GM15510 (cell line): ENCODE data around the gene RASSF3.

Experiments
- POLR2A ChIP-seq: IDR thresholded peaks from 3 replicates; pipeline ENCODE4 v1.6.1; 2011; ENCODE audit warnings: borderline replicate concordance; ENCODE audit not compliant: insufficient read length; ENCODE audit errors: extremely low read depth

The RASSF3 gene

DNA sequence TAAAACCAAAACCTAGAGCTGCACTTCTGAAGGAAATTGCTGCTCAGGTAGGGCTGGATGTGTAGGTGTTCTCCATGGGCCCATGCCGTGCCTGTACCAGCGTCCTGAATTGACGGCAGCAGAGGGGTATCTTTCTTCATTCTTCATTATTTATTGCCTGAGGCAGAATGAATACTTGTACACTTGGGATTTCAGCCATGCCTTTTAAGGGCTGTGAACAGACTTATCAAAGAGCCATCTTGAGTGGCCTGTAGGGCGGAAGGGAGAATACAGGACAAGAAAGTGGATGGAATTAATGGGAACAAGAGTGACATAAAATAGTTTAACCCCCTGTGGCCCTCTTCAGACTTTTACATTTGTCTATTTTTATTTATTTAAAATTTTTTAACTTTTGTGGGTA lies 61.4 kb downstream of the RASSF3 start:
- TF ChIP-seq POLR2A: no peak

DNA sequence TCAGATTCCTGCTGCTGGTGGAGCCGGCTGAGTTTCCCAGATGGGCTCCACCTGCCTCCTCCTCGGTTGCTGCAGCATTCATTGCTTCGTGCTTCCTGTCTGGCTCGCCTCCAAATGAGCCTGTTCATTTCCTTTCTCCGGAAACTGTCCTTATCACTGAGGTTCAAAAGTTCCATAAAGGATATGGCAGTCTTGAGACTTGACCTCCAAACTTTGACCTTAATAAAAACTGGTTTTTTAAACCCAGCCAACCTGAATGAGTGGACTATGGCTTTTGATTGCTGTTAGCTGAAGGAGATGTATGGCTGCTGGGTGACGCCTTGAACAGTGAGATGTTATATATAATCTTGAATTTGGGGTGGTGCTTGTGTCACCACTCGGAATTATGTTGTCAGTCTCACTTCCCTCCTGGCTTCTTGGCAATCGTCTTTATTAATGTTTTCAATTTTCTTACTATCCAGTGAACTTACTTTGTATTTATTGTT lies 62.7 kb downstream of the RASSF3 start:
- TF ChIP-seq POLR2A: no peak

DNA sequence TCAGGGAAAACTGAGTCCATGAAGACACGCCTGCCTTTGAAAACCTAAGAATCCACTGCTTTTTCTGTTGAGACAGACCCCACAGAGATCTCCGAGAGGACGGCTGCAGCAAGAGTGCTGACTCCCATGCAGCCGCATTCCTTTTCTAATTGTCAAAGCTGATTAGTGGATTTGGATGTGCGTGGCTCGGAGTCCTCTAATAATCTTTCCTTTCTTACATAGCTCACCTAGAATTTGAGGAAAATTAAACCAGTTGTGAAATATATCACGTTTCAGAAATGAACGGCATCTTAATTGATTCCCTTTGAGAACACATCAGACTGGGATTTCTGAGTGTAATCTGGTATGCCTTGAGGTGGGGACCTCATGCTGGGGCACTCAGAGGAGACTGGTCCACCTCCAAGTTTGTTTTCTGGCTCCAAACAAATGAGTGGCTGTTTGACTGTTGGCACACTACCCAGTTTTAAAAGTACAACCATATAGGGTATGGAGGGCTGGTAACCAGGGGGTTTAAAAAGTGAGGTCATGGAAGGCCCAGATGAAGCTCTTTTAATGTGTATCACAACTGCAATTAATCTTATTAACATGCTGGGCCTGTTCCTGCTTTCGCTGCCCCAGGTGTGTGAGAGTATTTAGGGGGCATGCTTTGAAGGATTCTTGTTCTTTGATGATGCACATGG lies 63.3 kb downstream of the RASSF3 start:
- no peak for TF ChIP-seq POLR2A

DNA sequence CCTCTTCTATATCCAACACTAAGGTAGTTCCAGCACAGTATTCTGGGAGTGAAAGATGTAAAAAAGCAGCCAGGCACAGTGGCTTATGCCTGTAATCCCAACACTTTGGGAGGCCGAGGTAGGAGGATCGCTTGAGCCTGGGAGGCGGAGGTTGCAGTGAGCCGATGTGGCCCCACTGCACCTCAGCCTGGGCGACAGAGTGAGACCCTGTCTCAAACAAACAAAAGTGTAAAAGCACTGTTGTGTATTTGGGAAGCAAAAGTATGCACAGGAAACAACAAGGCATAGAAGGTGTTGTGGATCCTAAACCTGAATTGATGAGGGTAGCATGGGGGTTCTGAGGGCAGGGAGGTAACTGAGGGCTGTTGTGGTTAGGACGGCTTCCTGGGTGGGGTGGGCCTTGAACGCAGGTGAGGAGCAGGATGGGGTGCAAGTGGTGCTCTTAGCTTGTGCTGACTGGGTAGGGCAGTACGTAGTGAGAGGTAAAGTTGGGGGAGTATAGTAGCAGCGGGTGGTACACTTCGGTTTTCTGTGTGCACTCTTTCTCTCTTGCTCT lies 64.2 kb downstream of the RASSF3 start:
- TF ChIP-seq POLR2A: no peak

DNA sequence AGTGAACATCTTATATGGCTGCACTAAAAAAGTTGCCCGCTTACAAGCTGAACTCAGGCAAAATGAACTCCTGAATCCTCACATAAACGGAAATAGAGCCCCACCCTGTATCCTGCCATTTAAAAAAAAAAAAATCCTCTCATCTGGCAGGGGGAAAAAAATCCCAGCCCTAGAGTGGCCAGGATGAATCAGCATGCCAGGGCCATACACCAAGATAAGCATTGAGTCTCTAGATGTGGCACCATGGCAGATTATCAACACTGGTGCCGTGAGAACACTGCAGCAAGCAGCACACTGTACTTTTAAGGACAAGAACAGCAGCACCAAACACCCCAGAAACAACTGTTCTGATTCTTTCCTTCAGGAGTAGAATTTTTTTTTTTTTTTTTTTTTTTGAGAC lies 65.5 kb downstream of the RASSF3 start:
- no peak for TF ChIP-seq POLR2A

DNA sequence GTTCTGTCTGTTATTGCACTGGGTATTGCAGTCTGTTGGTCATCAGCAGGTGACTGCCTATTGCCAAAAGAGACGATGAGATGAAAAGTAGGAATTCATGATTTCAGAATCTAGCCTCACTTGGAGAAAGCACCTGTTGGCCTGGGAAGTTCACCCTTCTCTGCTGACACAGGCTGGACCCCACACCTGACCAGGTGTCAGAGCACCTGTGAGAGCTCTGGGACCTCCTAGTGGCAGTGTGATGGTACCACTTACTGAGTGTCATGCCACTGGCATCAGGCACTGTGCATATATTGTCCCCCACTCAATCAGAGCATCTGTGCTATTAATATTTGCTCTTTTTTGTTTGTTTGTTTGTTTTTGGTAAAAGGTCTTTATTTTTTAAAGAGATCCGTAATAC lies 68.0 kb downstream of the RASSF3 start:
- TF ChIP-seq POLR2A: no peak

DNA sequence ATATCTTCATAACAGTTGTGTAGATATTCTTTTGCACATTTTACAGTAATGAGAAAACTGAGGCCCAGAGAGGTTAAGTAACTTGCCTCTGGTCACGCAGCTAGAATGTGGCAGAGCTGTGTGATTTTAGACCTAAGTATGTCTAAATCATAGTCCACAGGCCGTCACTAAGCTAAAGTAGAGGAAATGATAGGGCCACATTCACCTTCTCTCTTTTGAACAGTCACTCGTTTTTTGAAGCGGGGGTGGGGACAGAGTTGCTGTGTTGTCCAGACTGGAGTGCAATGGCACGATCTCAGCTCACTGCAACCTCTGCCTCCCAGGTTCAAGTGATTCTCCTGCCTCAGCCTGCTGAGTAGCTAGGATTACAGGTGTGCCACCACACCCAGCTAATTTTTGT lies 68.5 kb downstream of the RASSF3 start:
- no peak for TF ChIP-seq POLR2A

DNA sequence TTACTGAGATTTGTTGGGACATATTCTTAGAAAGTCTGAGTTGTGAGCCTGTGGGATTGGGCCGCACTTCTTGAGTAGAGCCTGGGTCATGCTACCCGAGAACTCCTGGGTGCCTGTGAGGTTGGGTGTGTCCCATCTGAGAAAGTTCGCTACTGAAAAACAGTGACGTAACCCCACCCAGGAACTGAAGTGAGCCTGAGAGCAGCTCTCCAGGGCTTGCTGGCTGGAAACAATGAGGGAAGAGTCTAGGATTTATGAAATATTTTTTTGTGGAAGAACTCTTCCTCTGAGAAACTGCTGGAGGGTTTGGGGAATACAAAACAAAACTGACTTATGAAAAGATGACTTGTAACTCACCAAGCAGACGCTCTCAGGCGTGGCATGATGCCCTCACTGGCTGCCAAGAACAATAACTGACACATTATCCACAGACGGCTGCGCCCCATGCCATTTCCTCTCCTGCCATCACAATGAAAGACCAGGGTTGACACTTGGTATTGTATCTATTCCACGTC lies 69.2 kb downstream of the RASSF3 start:
- TF ChIP-seq POLR2A: no peak

DNA sequence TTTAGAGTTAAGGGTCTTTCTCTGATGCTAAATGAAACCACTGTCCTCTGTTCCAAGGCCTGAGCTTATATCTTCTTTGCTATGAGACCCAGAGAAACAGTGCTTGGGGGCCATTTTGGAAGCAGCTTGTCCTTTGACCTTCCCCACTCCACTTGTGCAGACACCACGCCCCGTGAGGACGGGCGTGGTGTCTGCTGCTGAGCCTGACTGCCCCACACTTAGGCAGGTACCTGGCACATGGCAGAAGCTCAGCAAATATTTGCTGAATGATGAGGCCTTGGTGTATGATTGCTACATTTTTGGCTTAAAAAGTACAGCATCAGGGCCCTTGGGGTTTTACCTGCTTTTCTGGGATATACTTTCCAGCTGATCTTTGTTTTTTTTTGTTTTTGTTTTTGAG lies 69.9 kb downstream of the RASSF3 start:
- no peak for TF ChIP-seq POLR2A

DNA sequence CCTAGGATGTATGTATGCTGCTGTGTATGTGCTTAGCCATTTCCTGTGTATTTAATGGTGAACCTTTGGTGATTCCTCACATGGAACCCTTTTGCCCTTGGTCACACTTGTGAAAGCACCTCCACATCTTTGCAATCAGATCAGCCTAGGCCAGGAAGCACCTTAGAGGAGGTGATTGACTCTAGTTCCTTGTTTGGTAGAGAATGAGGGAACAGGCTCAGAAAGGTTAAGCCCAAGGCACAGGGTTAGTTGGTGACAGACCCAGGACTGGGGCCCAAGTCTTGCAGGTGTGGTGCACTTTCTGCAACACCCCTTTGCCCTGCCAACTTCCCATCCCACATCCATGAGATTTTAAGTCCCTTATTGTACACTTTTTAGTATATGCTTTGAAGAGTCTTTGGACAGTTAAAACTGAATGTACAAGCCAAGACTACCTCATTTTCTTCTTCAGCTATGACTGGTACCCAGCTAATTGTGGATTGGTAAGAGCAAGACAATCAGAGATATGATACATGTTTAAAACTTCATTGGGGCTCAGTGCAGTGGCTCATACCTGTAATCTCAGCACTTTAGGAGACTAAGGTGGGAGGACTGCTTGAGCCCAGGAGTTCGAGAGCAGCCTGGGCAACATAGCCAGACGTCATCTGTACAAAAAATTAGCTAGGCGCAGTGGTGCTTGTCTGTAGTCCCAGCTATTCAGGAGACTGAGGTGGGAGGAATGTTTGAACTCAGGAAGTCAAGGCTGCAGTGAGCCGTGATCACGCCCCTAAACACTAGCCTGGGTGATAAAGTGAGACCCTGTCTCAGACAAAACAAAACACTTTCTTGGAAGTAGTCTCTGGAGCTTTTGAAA lies 71.1 kb downstream of the RASSF3 start:
- TF ChIP-seq POLR2A: no peak

DNA sequence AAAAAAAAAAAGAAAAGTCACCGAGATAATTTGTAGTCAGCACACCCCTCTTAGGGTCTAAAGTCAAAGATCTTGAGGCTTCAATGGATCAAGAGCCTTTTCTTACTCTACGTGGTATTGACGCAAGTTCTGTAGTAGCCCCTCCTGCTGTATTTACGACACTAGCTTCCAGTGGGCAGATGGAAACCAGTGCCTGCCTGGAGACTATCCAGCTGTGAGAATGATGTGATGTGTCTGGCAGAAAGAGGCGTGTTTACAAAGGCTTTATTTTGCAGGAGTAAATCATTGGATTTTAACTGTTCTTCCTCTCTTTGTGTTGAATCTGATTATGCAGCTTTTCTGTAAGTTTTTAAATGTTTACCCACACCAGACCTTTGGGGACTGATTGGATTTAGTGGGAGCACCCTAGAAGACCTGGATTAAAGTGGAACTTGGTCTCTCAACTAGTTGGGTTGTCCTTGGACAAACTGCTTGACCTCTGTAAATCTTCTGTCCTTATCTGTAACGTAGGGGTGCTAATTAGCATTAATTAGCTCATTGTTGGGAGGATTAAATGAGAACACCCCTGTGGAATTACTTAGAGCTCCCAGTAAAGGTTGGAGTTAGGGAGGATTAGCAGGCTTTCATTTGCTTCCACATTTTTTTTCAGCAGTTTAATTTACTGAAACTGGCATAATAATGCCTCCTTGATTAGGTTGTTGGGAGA lies 72.4 kb downstream of the RASSF3 start:
- no peak for TF ChIP-seq POLR2A

DNA sequence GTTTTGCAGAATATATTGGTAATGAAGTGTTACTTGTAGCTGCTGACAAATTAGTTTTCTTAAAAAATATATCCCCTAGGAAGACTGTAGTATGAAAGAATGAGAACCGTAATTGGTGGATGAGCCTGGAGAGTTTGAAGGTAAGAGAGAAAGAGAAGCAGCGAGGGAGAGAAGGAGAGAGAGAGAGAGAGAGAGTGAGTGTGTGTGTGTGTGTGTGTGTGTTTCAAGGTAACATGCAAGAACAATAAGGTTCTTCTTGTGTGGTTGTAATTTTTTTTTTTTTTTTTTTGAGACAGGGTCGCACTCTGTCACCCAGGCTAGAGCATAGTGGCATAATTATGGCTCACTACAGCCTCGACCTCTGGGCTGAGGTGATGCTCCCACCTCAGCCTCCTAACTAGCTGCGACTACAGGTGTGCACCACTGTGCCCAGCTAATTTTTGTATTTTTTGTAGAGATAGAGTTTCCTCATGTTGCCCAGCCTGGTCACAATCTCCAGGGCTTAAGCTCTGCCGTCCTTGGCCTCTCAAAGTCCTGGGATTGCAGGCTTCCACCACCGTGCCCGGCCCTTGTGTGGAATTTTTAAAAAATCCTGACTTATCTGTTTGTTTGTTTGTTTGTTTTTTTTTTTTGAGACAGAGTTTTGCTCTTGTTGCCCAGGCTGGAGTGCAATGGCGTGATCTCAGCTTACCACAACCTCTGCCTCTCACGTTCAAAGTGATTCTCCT lies 73.7 kb downstream of the RASSF3 start:
- TF ChIP-seq POLR2A: no peak

DNA sequence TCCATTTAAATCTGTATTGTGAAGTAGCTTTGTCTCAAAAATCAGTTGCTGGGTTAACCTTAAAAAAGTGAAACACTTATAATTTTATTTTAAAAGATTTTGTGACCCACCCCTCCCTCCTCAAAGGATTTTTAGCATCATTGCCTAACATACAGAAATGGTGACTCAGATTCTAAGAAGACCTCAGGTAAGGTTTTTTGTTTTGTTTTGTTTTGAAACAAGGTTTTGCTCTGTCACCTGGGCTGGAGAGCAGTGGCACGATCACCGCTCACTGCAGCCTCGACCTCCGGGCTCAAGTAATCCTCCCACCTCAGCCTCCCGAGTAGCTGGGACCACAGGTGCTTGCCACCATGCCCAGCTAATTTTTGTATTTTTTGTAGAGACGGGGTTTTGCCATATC lies 74.8 kb downstream of the RASSF3 start:
- TF ChIP-seq POLR2A: no peak

DNA sequence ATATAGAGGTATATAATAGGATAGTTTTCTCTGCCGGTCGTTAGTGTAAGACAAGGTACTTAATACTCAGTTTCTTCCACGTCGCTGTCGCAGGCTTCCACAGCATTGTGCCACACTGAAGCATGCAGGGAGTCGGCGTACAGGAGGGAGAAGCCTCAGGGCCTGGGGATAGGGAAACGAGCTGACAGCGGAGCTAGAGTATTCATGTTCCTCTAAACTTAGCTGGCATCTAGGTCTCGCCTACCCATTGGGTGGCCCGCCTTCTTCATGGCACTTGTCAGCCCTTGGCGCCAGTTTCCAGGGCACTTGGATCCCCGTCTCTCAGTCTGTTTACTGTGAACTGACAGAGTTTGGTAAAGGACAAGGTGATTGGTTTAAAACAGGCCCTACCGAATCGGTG lies 75.3 kb downstream of the RASSF3 start:
- no peak for TF ChIP-seq POLR2A

DNA sequence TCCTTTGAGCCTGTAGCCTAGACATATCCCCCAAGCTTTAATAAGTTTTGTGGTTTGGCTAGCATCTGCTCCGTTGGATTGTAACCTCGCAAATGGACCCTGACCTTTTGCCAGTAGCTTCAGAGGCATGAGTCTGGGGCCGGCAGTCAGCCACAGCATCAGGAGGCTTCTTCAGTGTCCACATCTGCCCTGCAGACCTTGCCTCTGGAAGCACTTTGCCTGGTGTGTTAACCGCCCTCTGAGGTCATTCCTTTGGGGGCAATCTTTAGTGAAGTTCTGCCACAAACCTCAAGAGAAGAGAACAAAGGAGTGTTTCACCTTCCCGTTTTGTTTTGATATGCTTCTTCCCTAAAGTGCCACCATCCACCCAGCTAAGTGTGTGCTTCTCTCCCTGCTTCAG lies 77.5 kb downstream of the RASSF3 start:
- TF ChIP-seq POLR2A: no peak

DNA sequence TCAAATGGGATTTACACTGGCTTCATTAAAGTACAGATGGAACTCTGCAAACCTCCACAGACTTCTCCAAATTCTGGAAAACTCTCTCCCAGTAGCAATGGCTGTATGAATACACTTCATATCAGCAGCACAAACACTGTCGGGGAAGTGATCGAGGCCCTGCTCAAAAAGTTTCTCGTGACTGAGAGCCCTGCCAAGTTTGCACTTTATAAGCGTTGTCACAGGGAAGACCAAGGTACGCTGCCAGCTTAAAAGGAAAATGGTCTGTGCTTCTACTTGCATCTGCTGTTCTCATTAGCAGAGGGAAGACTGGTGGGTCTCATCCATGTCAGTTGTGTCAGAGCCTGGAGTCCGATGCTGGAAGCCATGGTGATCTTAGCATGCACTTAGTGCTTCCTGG lies 77.9 kb downstream of the RASSF3 start:
- TF ChIP-seq POLR2A: no peak
